Neural progenitor cell (in vitro differentiated cells): ENCODE results near the gene FER. TPM values are rescaled to one million over a fixed set of nuclear protein-coding genes. Genes with fewer than 3 reads are reported as not detected.

Experiments
- DNase-seq: peaks from one replicate; pipeline ENCODE4 v3.0.0-alpha.2; 2016; ENCODE audit warnings: low spot score
- H2AFZ ChIP-seq: fragments of 200-600 bp; sonication (generic); replicated peaks from 2 replicates; pipeline ENCODE4 v1.6.1; 2016; ENCODE audit warnings: antibody characterized with exemption
- H3F3A ChIP-seq: fragments of 200-600 bp; sonication (generic); 2 replicates; pipeline ENCODE4 v1.6.1; 2016; ENCODE audit warnings: antibody characterized with exemption, low read depth
- H3K27ac ChIP-seq: fragments of 200-600 bp; sonication (generic); 2 replicates; pipeline ENCODE4 v1.5.1; 2016; ENCODE audit warnings: mild to moderate bottlenecking
- H3K27me3 ChIP-seq: fragments of 200-600 bp; sonication (generic); 2 replicates; pipeline ENCODE4 v1.6.1; 2016; ENCODE audit warnings: mild to moderate bottlenecking, moderate library complexity
- H3K36me3 ChIP-seq: fragments of 200-600 bp; sonication (generic); 2 replicates; pipeline ENCODE4 v1.5.1; 2016
- H3K4me1 ChIP-seq: fragments of 200-600 bp; sonication (generic); 2 replicates; pipeline ENCODE4 v1.6.1; 2016; ENCODE audit warnings: mixed run types
- H3K4me2 ChIP-seq: fragments of 200-600 bp; sonication (generic); 2 replicates; pipeline ENCODE4 v1.6.1; 2016
- H3K4me3 ChIP-seq: fragments of 200-600 bp; sonication (generic); 2 replicates; pipeline ENCODE4 v1.5.1; 2016
- H3K79me2 ChIP-seq: fragments of 200-600 bp; sonication (generic); 2 replicates; pipeline ENCODE4 v1.6.1; 2016; ENCODE audit warnings: low read depth
- H3K9ac ChIP-seq: fragments of 200-600 bp; sonication (generic); 2 replicates; pipeline ENCODE4 v1.6.1; 2016
- H3K9me3 ChIP-seq: fragments of 200-600 bp; sonication (generic); 2 replicates; pipeline ENCODE4 v1.5.1; 2016; ENCODE audit warnings: low read depth
- H4K20me1 ChIP-seq: fragments of 200-600 bp; sonication (generic); 2 replicates; pipeline ENCODE4 v1.6.1; 2016; ENCODE audit warnings: low read depth
- H3K27ac Mint-ChIP-seq: 3 replicates; pipeline ENCODE4 v1.8.0; 2021; ENCODE audit warnings: mixed read lengths
- H3K27me3 Mint-ChIP-seq: 2 replicates; pipeline ENCODE4 v1.8.0; 2022; ENCODE audit warnings: low read depth, mild to moderate bottlenecking, inconsistent platforms, moderate library complexity, mixed read lengths; ENCODE audit not compliant: insufficient read depth
- H3K36me3 Mint-ChIP-seq: 3 replicates; pipeline ENCODE4 v1.8.0; 2021; ENCODE audit warnings: mixed read lengths
- H3K4me1 Mint-ChIP-seq: 3 replicates; pipeline ENCODE4 v1.8.0; 2021; ENCODE audit warnings: mixed read lengths
- H3K4me3 Mint-ChIP-seq: 3 replicates; pipeline ENCODE4 v1.8.0; 2021; ENCODE audit warnings: mild to moderate bottlenecking, moderate library complexity, mixed read lengths
- H3K9me3 Mint-ChIP-seq: 3 replicates; pipeline ENCODE4 v1.8.0; 2020; ENCODE audit warnings: mixed read lengths
- CTCF ChIP-seq: fragments of 200-600 bp; sonication (generic); IDR thresholded peaks from 2 replicates; pipeline ENCODE4 v1.5.1; 2017; ENCODE audit warnings: antibody characterized with exemption, mild to moderate bottlenecking
- EZH2 ChIP-seq: fragments of 200-600 bp; sonication (generic); IDR thresholded peaks from 2 replicates; pipeline ENCODE4 v1.6.1; 2017; ENCODE audit warnings: antibody characterized with exemption, mild to moderate bottlenecking, moderate library complexity
- EZH2phosphoT487 ChIP-seq: fragments of 200-600 bp; sonication (generic); IDR thresholded peaks from 2 replicates; pipeline ENCODE4 v1.6.1; 2017; ENCODE audit warnings: antibody characterized with exemption
- total RNA-seq: library from RNA; depleted of rRNA; stranded (reverse); fragments of >200 nt; gene quantifications from 2 replicates; pipeline ENCODE4 v1.2.3, GENCODE V29; 2015; ENCODE audit warnings: low replicate concordance

The FER gene
- total RNA-seq, 1 donor from 2014 or later = 25.0 TPM

GRCh38 chr5:108822211-108822947 is 74.7 kb downstream of the FER start:
- no peak for DNase-seq
- Histone ChIP-seq H3K36me3 (no peaks in the 10 kb centered on the region), H3K9me3 (no peaks in the 10 kb centered on the region), H2AFZ (no peak overlapping the region), H3F3A (no peaks in the 10 kb centered on the region), H3K27ac (no peak overlapping the region), H3K9ac (no peak overlapping the region), H3K4me1 (no peaks in the 10 kb centered on the region), H3K4me3 (no peak overlapping the region), H3K79me2 (no peaks in the 10 kb centered on the region), H4K20me1 (no peaks in the 10 kb centered on the region), H3K27me3 (no peaks in the 10 kb centered on the region), H3K4me2 (no peak overlapping the region)
- Mint-ChIP-seq H3K4me1 (no peaks in the 10 kb centered on the region), H3K9me3 (no peaks in the 10 kb centered on the region), H3K36me3 (no peaks in the 10 kb centered on the region), H3K27ac (no peak overlapping the region), H3K4me3 (no peak overlapping the region), H3K27me3 (no peaks in the 10 kb centered on the region)
- TF ChIP-seq EZH2 (no peak), CTCF (no peak), EZH2phosphoT487 (no peak)

GRCh38 chr5:108827131-108827530 is 79.4 kb downstream of the FER start:
- Histone ChIP-seq H3K27me3 (no peaks in the 10 kb centered on the region), H3K9ac (no peak overlapping the region), H3F3A (no peaks in the 10 kb centered on the region), H3K4me1 (peaks cover 6% of the 10 kb centered on the region), H4K20me1 (no peaks in the 10 kb centered on the region), H3K4me3 (no peak overlapping the region), H3K27ac (no peak overlapping the region), H3K36me3 (no peaks in the 10 kb centered on the region), H3K79me2 (no peaks in the 10 kb centered on the region), H3K9me3 (no peaks in the 10 kb centered on the region), H2AFZ (no peak overlapping the region), H3K4me2 (no peak overlapping the region)
- H3K4me3 Mint-ChIP-seq = no peak overlapping the region
- H3K27ac Mint-ChIP-seq = no peak overlapping the region
- no peaks in the 10 kb centered on the region for H3K36me3 Mint-ChIP-seq
- no peaks in the 10 kb centered on the region for H3K9me3 Mint-ChIP-seq
- TF ChIP-seq EZH2 = no peak
- no peak for TF ChIP-seq EZH2phosphoT487
- no peak for TF ChIP-seq CTCF
- DNase-seq = no peak
- no peaks in the 10 kb centered on the region for H3K4me1 Mint-ChIP-seq
- no peaks in the 10 kb centered on the region for H3K27me3 Mint-ChIP-seq

GRCh38 chr5:108830705-108831276 is 83.1 kb downstream of the FER start:
- DNase-seq = no peak
- no peaks in the 10 kb centered on the region for H3K9me3 ChIP-seq
- H3K27me3 ChIP-seq = no peaks in the 10 kb centered on the region
- Mint-ChIP-seq H3K9me3 (no peaks in the 10 kb centered on the region), H3K4me1 (no peaks in the 10 kb centered on the region), H3K4me3 (no peak overlapping the region), H3K27ac (no peak overlapping the region), H3K27me3 (no peaks in the 10 kb centered on the region), H3K36me3 (peaks cover 5% of the 10 kb centered on the region)
- no peaks in the 10 kb centered on the region for H3K36me3 ChIP-seq
- TF ChIP-seq EZH2 (no peak), EZH2phosphoT487 (no peak), CTCF (no peak)
- peaks cover 9% of the 10 kb centered on the region for H3K4me1 ChIP-seq
- H3K79me2 ChIP-seq = no peaks in the 10 kb centered on the region
- no peak overlapping the region for H3K4me3 ChIP-seq
- no peak overlapping the region for H3K27ac ChIP-seq
- no peak overlapping the region for H3K4me2 ChIP-seq
- no peaks in the 10 kb centered on the region for H4K20me1 ChIP-seq
- no peak overlapping the region for H3K9ac ChIP-seq
- H3F3A ChIP-seq = no peaks in the 10 kb centered on the region
- H2AFZ ChIP-seq = no peak overlapping the region
